Tibial artery (tissue), 4 donors: ENCODE results near the gene BLNK.

Source experiments
- DNase-seq, 2 donors: peaks; one replicate each; pipeline ENCODE4 v3.0.0-alpha.2; 2019
- H3K27ac ChIP-seq, 2 donors: fragments of 200-600 bp; sonication (generic) in 1 of 2; 1 replicate in 1 of 2; 2 replicates in 1 of 2; pipeline ENCODE4 v1.5.1; 2018 to 2019; ENCODE audit warnings: mild to moderate bottlenecking in 1 of 2
- H3K27me3 ChIP-seq, 2 donors: fragments of 200-600 bp; sonication (generic) in 1 of 2; one replicate each; pipeline versions ENCODE4 v1.5.1 to v1.6.0; 2016 to 2019
- H3K36me3 ChIP-seq, 3 donors: fragments of 200-600 bp; sonication (generic) in 2 of 3; one replicate each; pipeline ENCODE4 v1.5.1; 2016 to 2019; ENCODE audit warnings: mild to moderate bottlenecking in 2 of 3
- H3K4me1 ChIP-seq, 4 donors: fragments of 200-600 bp; sonication (generic) in 2 of 4; 1 replicate in 3 of 4; 2 replicates in 1 of 4; pipeline ENCODE4 v1.5.1; 2016 to 2019
- H3K4me3 ChIP-seq, 2 donors: fragments of 200-600 bp; sonication (generic) in 1 of 2; 1 replicate in 1 of 2; 2 replicates in 1 of 2; pipeline ENCODE4 v1.5.1; 2018 to 2019; ENCODE audit warnings: mild to moderate bottlenecking in 2 of 2
- H3K9me3 ChIP-seq, 3 donors: fragments of 200-600 bp; sonication (generic) in 1 of 3; one replicate each; pipeline ENCODE4 v1.5.1; 2016 to 2019
- intact Hi-C: fragments of 100-400 bp; cut with DNase I; formaldehyde crosslinking; loops from one replicate; pipeline ENCODE4 v1.15.0; 2023; ENCODE audit warnings: low total_unique reads
- TF ChIP-seq, protein P1 (sequence below), 2 experiments: fragments of 200-600 bp in 1 of 2; fragments of 450-650 bp in 1 of 2; IDR thresholded peaks; one replicate each; pipeline ENCODE4 v1.5.1; 2017 to 2019; ENCODE audit warnings: antibody characterized with exemption in 2 of 2, mild to moderate bottlenecking in 1 of 2, moderate library complexity in 1 of 2

BLNK gene

DNA sequence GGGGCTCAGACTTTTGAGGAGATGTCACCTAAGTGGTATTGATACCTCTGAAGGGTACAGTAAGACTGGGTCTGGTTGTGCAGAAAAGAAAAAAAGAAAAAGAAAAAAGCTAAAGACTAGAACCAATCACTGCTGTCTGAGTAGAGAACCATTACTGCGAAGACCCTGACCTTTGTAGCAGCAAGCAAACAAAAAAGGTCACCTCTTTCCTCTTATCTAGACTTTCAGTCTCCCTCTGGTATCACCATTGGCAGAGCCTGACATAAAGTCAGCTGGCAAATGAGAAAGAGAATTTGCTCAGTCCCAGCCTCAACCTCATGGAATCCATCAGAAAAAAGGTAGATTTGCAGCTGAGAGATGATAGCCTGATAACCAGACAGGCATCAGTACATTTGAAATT lies 30.2 kb upstream of the BLNK start:
- no peaks in the 10 kb centered on the region for H3K36me3 ChIP-seq
- no peaks in the 10 kb centered on the region for H3K9me3 ChIP-seq
- H3K4me1 ChIP-seq, result no peaks in the 10 kb centered on the region
- peaks cover 0 to 36% of the 10 kb centered on the region in 2 donors for H3K27me3 ChIP-seq
- H3K27ac ChIP-seq, result no peak overlapping the region
- no peak overlapping the region for H3K4me3 ChIP-seq
- TF ChIP-seq, protein P1, sequence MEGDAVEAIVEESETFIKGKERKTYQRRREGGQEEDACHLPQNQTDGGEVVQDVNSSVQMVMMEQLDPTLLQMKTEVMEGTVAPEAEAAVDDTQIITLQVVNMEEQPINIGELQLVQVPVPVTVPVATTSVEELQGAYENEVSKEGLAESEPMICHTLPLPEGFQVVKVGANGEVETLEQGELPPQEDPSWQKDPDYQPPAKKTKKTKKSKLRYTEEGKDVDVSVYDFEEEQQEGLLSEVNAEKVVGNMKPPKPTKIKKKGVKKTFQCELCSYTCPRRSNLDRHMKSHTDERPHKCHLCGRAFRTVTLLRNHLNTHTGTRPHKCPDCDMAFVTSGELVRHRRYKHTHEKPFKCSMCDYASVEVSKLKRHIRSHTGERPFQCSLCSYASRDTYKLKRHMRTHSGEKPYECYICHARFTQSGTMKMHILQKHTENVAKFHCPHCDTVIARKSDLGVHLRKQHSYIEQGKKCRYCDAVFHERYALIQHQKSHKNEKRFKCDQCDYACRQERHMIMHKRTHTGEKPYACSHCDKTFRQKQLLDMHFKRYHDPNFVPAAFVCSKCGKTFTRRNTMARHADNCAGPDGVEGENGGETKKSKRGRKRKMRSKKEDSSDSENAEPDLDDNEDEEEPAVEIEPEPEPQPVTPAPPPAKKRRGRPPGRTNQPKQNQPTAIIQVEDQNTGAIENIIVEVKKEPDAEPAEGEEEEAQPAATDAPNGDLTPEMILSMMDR (IDR thresholded peaks at IDR 0.05), result no peak
- DNase-seq, result no peak
- intact Hi-C loops, result no loop called here

DNA sequence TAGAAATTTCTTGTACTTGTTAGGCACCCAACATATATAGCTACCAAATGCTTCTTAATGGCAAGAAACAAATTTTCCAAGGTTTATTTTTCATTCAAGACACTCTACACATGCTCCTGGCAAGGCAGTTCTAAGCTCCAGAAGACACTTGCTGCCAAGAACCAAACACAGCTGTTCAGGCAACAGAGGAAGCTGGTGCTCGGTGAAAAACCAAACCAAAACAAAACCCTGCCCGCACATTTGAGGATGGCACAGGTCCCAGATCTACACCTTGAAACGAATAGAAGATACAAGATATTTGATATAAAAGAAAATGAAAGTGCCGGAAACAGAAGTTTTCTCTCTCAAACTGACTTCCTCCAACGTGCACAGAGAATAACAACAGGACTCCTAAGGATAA lies 28.0 kb upstream of the BLNK start:
- Histone ChIP-seq H3K27me3 (peaks cover 0 to 36% of the 10 kb centered on the region in 2 donors), H3K36me3 (no peaks in the 10 kb centered on the region), H3K9me3 (no peaks in the 10 kb centered on the region), H3K27ac (no peak overlapping the region), H3K4me3 (no peak overlapping the region), H3K4me1 (no peaks in the 10 kb centered on the region)
- no peak for DNase-seq
- TF ChIP-seq, protein P1 (IDR thresholded peaks at IDR 0.05), result no peak
- intact Hi-C loops, result no loop called here

DNA sequence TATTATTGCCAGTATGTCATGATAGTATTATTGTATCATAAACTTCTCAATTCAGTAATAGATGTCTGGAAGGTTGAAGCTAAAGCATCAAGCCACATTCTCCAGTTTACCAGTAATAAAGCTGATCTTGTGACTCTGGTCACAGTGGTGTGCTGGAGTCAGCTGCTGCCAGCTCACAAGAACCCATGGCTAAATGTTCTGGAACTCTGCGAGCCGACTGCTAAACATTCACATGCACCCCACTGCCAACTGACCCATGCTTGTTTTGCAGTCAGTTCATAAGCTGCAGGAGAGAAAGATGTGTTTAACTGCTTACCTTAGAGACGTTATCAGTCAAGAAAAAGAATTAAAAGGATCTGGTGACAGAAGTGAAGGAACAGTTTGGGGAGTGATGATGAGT lies 27.0 kb upstream of the BLNK start:
- no peaks in the 10 kb centered on the region for H3K36me3 ChIP-seq
- intact Hi-C loops, result no loop called here
- TF ChIP-seq, protein P1 (IDR thresholded peaks at IDR 0.05), result no peak
- no peak for DNase-seq
- H3K27me3 ChIP-seq, result peaks cover 0 to 36% of the 10 kb centered on the region in 2 donors
- no peak overlapping the region for H3K4me3 ChIP-seq
- H3K9me3 ChIP-seq, result no peaks in the 10 kb centered on the region
- H3K27ac ChIP-seq, result no peak overlapping the region
- no peaks in the 10 kb centered on the region for H3K4me1 ChIP-seq

DNA sequence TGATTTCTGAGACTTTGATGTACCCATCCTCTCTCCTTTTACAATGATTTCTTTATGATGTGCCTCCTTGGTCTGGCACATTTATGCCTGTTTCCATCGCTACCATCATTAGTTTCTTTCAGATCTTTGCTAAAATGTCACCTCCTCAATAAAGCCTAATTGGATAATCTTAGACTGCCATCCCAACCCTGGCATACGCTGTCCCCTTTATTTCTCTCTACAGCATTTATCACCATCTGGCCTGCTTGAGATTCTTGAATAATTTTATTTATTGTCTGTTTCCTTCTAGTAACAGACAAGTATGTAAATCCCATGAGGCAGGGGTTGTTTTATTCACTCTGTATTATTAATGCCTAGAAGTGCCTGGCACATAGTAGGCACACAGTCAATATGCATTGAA lies 26.1 kb upstream of the BLNK start:
- Histone ChIP-seq H3K36me3 (no peaks in the 10 kb centered on the region), H3K4me1 (no peaks in the 10 kb centered on the region), H3K4me3 (no peak overlapping the region), H3K9me3 (no peaks in the 10 kb centered on the region), H3K27me3 (peaks cover 0 to 36% of the 10 kb centered on the region in 2 donors), H3K27ac (no peak overlapping the region)
- DNase-seq, result no peak
- intact Hi-C loops, result no loop called here
- TF ChIP-seq, protein P1 (IDR thresholded peaks at IDR 0.05), result no peak

DNA sequence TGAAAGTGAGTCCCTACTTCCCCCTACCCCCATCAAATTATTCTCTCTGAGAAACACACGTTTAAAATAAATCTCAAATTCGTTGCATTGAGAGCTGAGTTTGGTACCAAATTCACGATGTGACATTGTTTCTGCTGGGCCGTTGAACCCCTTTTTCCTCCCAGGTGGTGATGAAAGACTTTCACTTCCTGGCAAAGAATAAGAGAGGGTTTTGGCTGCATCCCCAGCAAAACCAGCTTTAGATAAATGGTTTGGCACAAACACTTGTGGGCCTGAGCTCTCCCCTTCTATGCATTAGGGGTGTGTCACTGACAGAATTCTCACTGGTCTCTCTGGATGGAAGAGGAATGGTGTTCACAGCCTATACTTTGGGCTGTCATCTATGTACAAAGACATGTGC lies 24.1 kb upstream of the BLNK start:
- H3K27me3 ChIP-seq, result peaks cover 0 to 21% of the 10 kb centered on the region in 2 donors
- H3K4me1 ChIP-seq, result no peaks in the 10 kb centered on the region
- DNase-seq, result no peak
- TF ChIP-seq, protein P1 (IDR thresholded peaks at IDR 0.05), result no peak
- H3K36me3 ChIP-seq, result no peaks in the 10 kb centered on the region
- H3K4me3 ChIP-seq, result no peak overlapping the region
- intact Hi-C loops, result no loop called here
- H3K9me3 ChIP-seq, result no peaks in the 10 kb centered on the region
- no peak overlapping the region for H3K27ac ChIP-seq
